Activated CD8-positive, alpha-beta T cell treated with anti-CD3 and anti-CD28 coated beads for 36 hours (primary cell): ENCODE measurements around the gene NAA80. TPM values are rescaled to one million over a fixed set of nuclear protein-coding genes. Genes with fewer than 3 reads are reported as not detected.
"Not testable (repeated sequence)": the region's sequence is repeated elsewhere in the genome, so short reads cannot be mapped to it uniquely, and the experiment has no call there.

Source experiments
- ATAC-seq: fragments of 200-7000 bp; cut with Tn5 transposase; one replicate; pipeline ENCODE4 v1.10.0; 2021; ENCODE audit warnings: mild to moderate bottlenecking, moderate library complexity
- CTCF ChIA-PET: fragments of 350-600 bp; sonication (Branson Sonifier 250); formaldehyde crosslinking; loops from one replicate; lab custom pipeline; 2021; ENCODE audit warnings: antibody characterized with exemption; lab: Charles Lee
- POLR2A ChIA-PET: fragments of 350-600 bp; sonication (Branson Sonifier 250); formaldehyde crosslinking; loops from one replicate; lab custom pipeline; 2021; ENCODE audit warnings: antibody characterized with exemption; lab: Charles Lee
- DNase-seq: peaks from one replicate; pipeline ENCODE4 v3.0.0-alpha.2; 2020
- H3K27ac Mint-ChIP-seq: one replicate; pipeline ENCODE4 v1.8.0; 2021; ENCODE audit warnings: mild to moderate bottlenecking, mixed read lengths
- H3K27me3 Mint-ChIP-seq: one replicate; pipeline ENCODE4 v1.8.0; 2021; ENCODE audit warnings: mixed read lengths
- H3K36me3 Mint-ChIP-seq: one replicate; pipeline ENCODE4 v1.8.0; 2021; ENCODE audit warnings: low read depth, mixed read lengths
- H3K4me1 Mint-ChIP-seq: one replicate; pipeline ENCODE4 v1.8.0; 2021; ENCODE audit warnings: low read depth, mixed read lengths
- H3K4me3 Mint-ChIP-seq: one replicate; pipeline ENCODE4 v1.8.0; 2021; ENCODE audit warnings: mild to moderate bottlenecking, moderate library complexity, mixed read lengths
- H3K9me3 Mint-ChIP-seq: one replicate; pipeline ENCODE4 v1.8.0; 2021; ENCODE audit warnings: mixed read lengths
- CTCF ChIP-seq: fragments of 200-600 bp; IDR thresholded peaks from one replicate; pipeline ENCODE4 v1.8.0; 2022; ENCODE audit warnings: antibody characterized with exemption, mild to moderate bottlenecking
- intact Hi-C: fragments of 100-400 bp; cut with micrococcal nuclease; formaldehyde crosslinking; loops from one replicate; pipeline ENCODE4 v1.10.0; 2022
- total RNA-seq, 2 experiments: library from RNA; stranded (reverse); gene quantifications; one replicate each; pipeline ENCODE4 v1.2.3, GENCODE V29; 2021

Gene NAA80
- total RNA-seq, 2 experiments from 2014 or later = 23.2 to 23.4 TPM

- no peak for ATAC-seq
- Mint-ChIP-seq H3K9me3 (no peaks in the 10 kb centered on the region), H3K27ac (no peak overlapping the region)
Observed at GRCh38 chr3:50286322-50287227, 12.6 kb downstream of the NAA80 start.

DNA sequence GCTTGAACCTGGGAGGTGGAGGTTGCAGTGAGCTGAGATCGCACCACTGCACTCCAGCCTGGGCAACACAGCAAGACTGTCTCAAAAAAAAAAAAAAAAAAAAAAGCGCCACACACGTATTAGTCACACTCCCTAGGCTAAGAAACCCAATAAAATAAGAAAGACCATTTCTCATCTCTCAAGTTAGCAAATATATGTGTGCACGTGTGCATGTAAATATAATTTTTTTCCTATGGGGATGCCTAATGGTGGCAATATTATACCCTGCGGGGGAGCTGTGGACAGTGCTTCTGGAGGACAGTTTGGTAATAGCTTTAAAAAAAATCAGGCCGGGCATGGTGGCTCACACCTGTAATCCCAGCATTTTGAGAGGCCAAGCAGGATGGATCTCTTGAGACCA, 15.1 kb downstream of the NAA80 start:
- H3K27me3 Mint-ChIP-seq, H3K27ac Mint-ChIP-seq, ATAC-seq, H3K9me3 Mint-ChIP-seq, H3K4me3 Mint-ChIP-seq, H3K4me1 Mint-ChIP-seq, DNase-seq, intact Hi-C loops: not testable (repeated sequence)
- ChIA-PET CTCF (interaction anchor here (1.0 to 1.8 kb wide), 3 partner anchors 9 to 32 kb away, joined by 3 to 8 read pairs (median 5); no protein-coding TSS in a partner anchor), POLR2A (interaction anchor here (0.8 to 1.8 kb wide), 6 partner anchors 8 to 53 kb away, joined by 3 to 9 read pairs (median 4); partner anchors contain the start of genes IFRD2 and TUSC2)
- peaks cover 18% of the 10 kb centered on the region for H3K36me3 Mint-ChIP-seq

More at GRCh38 chr3:50286322-50287227, 12.6 kb downstream of the NAA80 start:
- intact Hi-C loops = no loop called here
- ChIA-PET POLR2A (interaction anchor here (0.8 to 8.2 kb wide), 2 partner anchors 8 to 52 kb away, joined by 4 to 98 read pairs; partner anchors contain the start of gene LSMEM2), CTCF (interaction anchor here (1.3 to 3.6 kb wide), 3 partner anchors 12 to 40 kb away, joined by 3 to 13 read pairs (median 7); no protein-coding TSS in a partner anchor)
- peaks cover 37% of the 10 kb centered on the region for H3K36me3 Mint-ChIP-seq
- no peak for TF ChIP-seq CTCF
- no peak overlapping the region for H3K4me3 Mint-ChIP-seq
- no peaks in the 10 kb centered on the region for H3K27me3 Mint-ChIP-seq
- DNase-seq = no peak
- peaks cover 8% of the 10 kb centered on the region for H3K4me1 Mint-ChIP-seq

DNA sequence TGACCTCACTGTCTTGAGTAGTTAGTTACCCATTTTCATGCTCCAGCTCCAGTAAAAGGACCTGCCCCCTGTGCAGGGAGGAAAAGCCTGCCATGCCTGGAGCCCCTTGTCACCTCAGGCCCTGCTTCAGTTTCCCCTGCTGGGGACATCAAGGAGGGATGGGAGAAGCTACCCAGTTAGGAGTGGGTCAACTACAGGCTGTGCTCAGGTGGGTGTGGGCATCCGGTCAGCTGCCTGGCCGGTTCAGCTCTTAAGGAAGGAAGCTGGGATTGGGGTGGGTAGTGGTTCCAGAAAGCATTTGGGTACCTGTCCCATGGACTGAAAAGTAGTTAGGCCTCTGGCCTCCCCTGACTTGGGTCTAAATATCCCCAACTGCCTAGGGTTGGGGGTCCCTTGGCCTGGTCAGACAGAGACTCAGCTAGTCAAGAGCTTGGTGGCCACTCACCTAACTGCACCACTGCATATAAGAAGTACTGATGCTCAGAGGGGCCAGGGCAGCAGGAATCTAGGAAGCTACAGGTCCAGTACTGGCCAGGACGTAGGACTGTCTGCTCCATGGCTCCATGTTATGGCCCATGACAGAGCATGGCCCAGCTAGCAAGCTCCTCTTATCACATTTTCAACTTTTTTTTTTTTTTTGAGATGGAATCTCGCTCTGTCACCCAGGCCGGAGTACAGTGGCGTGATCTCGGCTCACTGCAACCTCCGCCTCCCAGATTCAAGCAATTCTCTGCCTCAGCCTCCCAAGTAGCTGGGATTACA, 19.8 kb downstream of the NAA80 start:
- DNase-seq = no peak
- Mint-ChIP-seq H3K4me1 (peaks cover 15% of the 10 kb centered on the region), H3K27me3 (peaks cover 21% of the 10 kb centered on the region), H3K9me3 (no peaks in the 10 kb centered on the region), H3K27ac (no peak overlapping the region), H3K36me3 (no peaks in the 10 kb centered on the region), H3K4me3 (no peak overlapping the region)
- ATAC-seq = no peak
- intact Hi-C loops = loop anchor here (2.0 kb wide), 1 partner anchor 87 kb away; no protein-coding TSS in a partner anchor
- CTCF ChIA-PET = interaction anchor here (1.0 to 2.1 kb wide), 5 partner anchors 20 to 86 kb away, joined by 3 to 6 read pairs (median 4); partner anchors contain the start of genes HYAL3 and NAA80
- TF ChIP-seq CTCF = no peak
- POLR2A ChIA-PET = interaction anchor here (1.0 to 9.6 kb wide), 4 partner anchors 11 to 48 kb away, joined by 3 to 98 read pairs (median 6); partner anchors contain the start of genes HYAL3, IFRD2 and NAA80

- H3K36me3 Mint-ChIP-seq = peaks cover 2% of the 10 kb centered on the region
- CTCF ChIA-PET = interaction anchor here (1.0 to 2.1 kb wide), 4 partner anchors 20 to 53 kb away, joined by 3 to 6 read pairs (median 4); partner anchors contain the start of genes HYAL3 and NAA80
- no peak for TF ChIP-seq CTCF
- no peak within 1 kb of the TSS for H3K4me3 Mint-ChIP-seq
- peaks cover 21% of the 10 kb centered on the region for H3K4me1 Mint-ChIP-seq
- POLR2A ChIA-PET = interaction anchor here (1.3 to 9.6 kb wide), 4 partner anchors 11 to 48 kb away, joined by 4 to 98 read pairs (median 6); partner anchors contain the start of genes HYAL3, IFRD2 and NAA80
- H3K27ac Mint-ChIP-seq = no peak within 1 kb of the TSS
- ATAC-seq (no peak), DNase-seq (no peak)
- H3K27me3 Mint-ChIP-seq = peaks cover 27% of the 10 kb centered on the region
- no peaks in the 10 kb centered on the region for H3K9me3 Mint-ChIP-seq
- intact Hi-C loops = loop anchor here (2.0 kb wide), 1 partner anchor 86 kb away; no protein-coding TSS in a partner anchor
Observed at GRCh38 chr3:50278880-50279224, 20.4 kb downstream of the NAA80 start, which contains the start of gene LSMEM2. Gene LSMEM2, plus strand, starts transcription at chr3:50279087. Its CDS starts 27 bp downstream, at chr3:50279114.
